ENCODE data around the gene CHRNA4. TPM values are rescaled to one million over a fixed set of nuclear protein-coding genes. Genes with fewer than 3 reads are reported as not detected.

CHRNA4 gene
- total and polyA plus RNA-seq, 2 donors (not counting 3 experiments of a cell fraction or from before 2014, with no cell fraction given), result not detected

- no peak overlapping the region for H3K4me3 ChIP-seq (replicated peaks in 1 of 3; ENCODE audit: insufficient read depth in 1 of 3, low read depth in 1 of 3, low read length in 3 of 3)
- TF ChIP-seq POLR2AphosphoS5 (IDR thresholded peaks at IDR 0.05; ENCODE audit: insufficient read depth, low read depth, low read length) (no peak), GATA2 (IDR thresholded peaks at IDR 0.05; ENCODE audit: insufficient read depth, insufficient read length, low read depth, low read length) (no peak), MYC (IDR thresholded peaks at IDR 0.05; ENCODE audit: low read depth, low read length) (no peak), JUN (IDR thresholded peaks at IDR 0.05; ENCODE audit: borderline replicate concordance, insufficient read depth, insufficient read length, low read depth) (no peak), EZH2 (IDR thresholded peaks at IDR 0.05; ENCODE audit: borderline replicate concordance, low read depth, low read length, severe bottlenecking) (no peak), FOS (IDR thresholded peaks at IDR 0.05; ENCODE audit: borderline replicate concordance, insufficient read depth, low read length) (no peak), POLR2A (IDR thresholded peaks at IDR 0.05; ENCODE audit: low read depth, low read length) (no peak)
- TF ChIP-seq, protein P1, sequence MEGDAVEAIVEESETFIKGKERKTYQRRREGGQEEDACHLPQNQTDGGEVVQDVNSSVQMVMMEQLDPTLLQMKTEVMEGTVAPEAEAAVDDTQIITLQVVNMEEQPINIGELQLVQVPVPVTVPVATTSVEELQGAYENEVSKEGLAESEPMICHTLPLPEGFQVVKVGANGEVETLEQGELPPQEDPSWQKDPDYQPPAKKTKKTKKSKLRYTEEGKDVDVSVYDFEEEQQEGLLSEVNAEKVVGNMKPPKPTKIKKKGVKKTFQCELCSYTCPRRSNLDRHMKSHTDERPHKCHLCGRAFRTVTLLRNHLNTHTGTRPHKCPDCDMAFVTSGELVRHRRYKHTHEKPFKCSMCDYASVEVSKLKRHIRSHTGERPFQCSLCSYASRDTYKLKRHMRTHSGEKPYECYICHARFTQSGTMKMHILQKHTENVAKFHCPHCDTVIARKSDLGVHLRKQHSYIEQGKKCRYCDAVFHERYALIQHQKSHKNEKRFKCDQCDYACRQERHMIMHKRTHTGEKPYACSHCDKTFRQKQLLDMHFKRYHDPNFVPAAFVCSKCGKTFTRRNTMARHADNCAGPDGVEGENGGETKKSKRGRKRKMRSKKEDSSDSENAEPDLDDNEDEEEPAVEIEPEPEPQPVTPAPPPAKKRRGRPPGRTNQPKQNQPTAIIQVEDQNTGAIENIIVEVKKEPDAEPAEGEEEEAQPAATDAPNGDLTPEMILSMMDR (IDR thresholded peaks at IDR 0.05; ENCODE audit: extremely low read depth in 1 of 2, insufficient read depth in 1 of 2, low read depth in 1 of 2, low read length in 2 of 2), result no peak
- TF ChIP-seq, protein P2, sequence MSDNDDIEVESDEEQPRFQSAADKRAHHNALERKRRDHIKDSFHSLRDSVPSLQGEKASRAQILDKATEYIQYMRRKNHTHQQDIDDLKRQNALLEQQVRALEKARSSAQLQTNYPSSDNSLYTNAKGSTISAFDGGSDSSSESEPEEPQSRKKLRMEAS (IDR thresholded peaks at IDR 0.05; ENCODE audit: insufficient read depth, insufficient read length), result no peak
- no peak overlapping the region for H3K4me2 ChIP-seq (ENCODE audit: insufficient read depth, low read length)
- H3K9ac ChIP-seq (replicated peaks; ENCODE audit: extremely low read depth, insufficient read depth, low read length), result no peak overlapping the region
- no peak overlapping the region for H3K27ac ChIP-seq (ENCODE audit: insufficient read depth, low read depth, low read length)
- ChIA-PET CTCF (interaction anchor here (2.1 kb wide), 1 partner anchor 66 kb away, joined by 11 read pairs; no protein-coding TSS in a partner anchor), POLR2A (no interaction called here)
- no TSS peak for BruUV-seq (replicated peaks)
- intact Hi-C loops (cut with micrococcal nuclease), result no loop called here
- no peaks in the 10 kb centered on the region for H3K27me3 ChIP-seq (ENCODE audit: control insufficient read depth in 2 of 2, insufficient read depth in 2 of 2, low read length in 2 of 2)
- H3K79me2 ChIP-seq (ENCODE audit: control insufficient read depth, insufficient read depth, low read length), result no peaks in the 10 kb centered on the region
- no peak for FAIRE-seq
- no peaks in the 10 kb centered on the region for H3K9me3 ChIP-seq (replicated peaks; ENCODE audit: control insufficient read depth, insufficient read depth, low read length)
- no peaks in the 10 kb centered on the region for H3K4me1 ChIP-seq (ENCODE audit: control insufficient read depth, extremely low read depth, insufficient read depth, low read length)
- H3K9me1 ChIP-seq (replicated peaks; ENCODE audit: control insufficient read depth, extremely low read depth, insufficient read depth, low read length), result no peaks in the 10 kb centered on the region
- no peaks in the 10 kb centered on the region for H4K20me1 ChIP-seq (replicated peaks; ENCODE audit: control insufficient read depth, extremely low read depth, insufficient read depth, low read length)
- dilution Hi-C loops (cut with MboI; ENCODE audit: extremely low pct_ligation_motif_present, low sequenced_read_pairs), result no loop called here
- H3K36me3 ChIP-seq (ENCODE audit: control insufficient read depth in 2 of 2, extremely low read depth in 1 of 2, insufficient read depth in 2 of 2, low read length in 2 of 2), result no peaks in the 10 kb centered on the region
- no peak overlapping the region for H2AFZ ChIP-seq (ENCODE audit: low read depth, low read length)
- DNase-seq (ENCODE audit: low read depth, low spot score), result no peak
Observed at GRCh38 chr20:63315731-63316491, 45.2 kb downstream of the CHRNA4 start.

Data from endothelial cell of umbilical vein (primary cell).